Measurements from ENCODE around the gene PRDX2. TPM values are rescaled to one million over a fixed set of nuclear protein-coding genes. Genes with fewer than 3 reads are reported as not detected.

PRDX2 gene
- polyA plus RNA-seq, 1 donor from 2014 or later: 882 TPM

GRCh38 chr19:12763100-12763499 lies 38.5 kb downstream of the PRDX2 start:
- no peak overlapping the region for H3K27ac ChIP-seq (ENCODE audit: low read length)
- no peaks in the 10 kb centered on the region for H3K9me2 ChIP-seq (ENCODE audit: insufficient read depth, low read length)
- no peaks in the 10 kb centered on the region for H3K27me3 ChIP-seq (ENCODE audit: insufficient read depth, low read depth, low read length)
- no peak overlapping the region for H3K4me3 ChIP-seq (ENCODE audit: low read length)
- H3K9me3 ChIP-seq (ENCODE audit: low read length): no peaks in the 10 kb centered on the region
- H3K36me3 ChIP-seq (ENCODE audit: insufficient read depth, low read length): no peaks in the 10 kb centered on the region
- H3K9ac ChIP-seq (ENCODE audit: low read length): no peak overlapping the region
- TF ChIP-seq TAF1 (IDR thresholded peaks at IDR 0.05; ENCODE audit: low read depth): no peak
- no peak for TF ChIP-seq POLR2AphosphoS5 (IDR thresholded peaks at IDR 0.05)
- no peak for TF ChIP-seq EP300 (conservative IDR thresholded peaks at IDR 0.05; ENCODE audit: poor library complexity, severe bottlenecking)
- TF ChIP-seq MXI1 (conservative IDR thresholded peaks at IDR 0.05; ENCODE audit: poor library complexity, severe bottlenecking): no peak
- no peak for TF ChIP-seq CTCF (IDR thresholded peaks at IDR 0.05; ENCODE audit: poor library complexity, severe bottlenecking)
- no peak for TF ChIP-seq SMC3 (conservative IDR thresholded peaks at IDR 0.05; ENCODE audit: poor library complexity)
- TF ChIP-seq RAD21 (conservative IDR thresholded peaks at IDR 0.05): no peak
- no peak for TF ChIP-seq EZH2 (IDR thresholded peaks at IDR 0.05; ENCODE audit: borderline replicate concordance, insufficient read depth, low read length, poor library complexity, severe bottlenecking)
- H3F3A ChIP-seq (ENCODE audit: insufficient read depth, low read length, poor library complexity, severe bottlenecking): no peaks in the 10 kb centered on the region
- no peaks in the 10 kb centered on the region for H3K79me2 ChIP-seq (replicated peaks; ENCODE audit: insufficient read depth, low read length)
- H2AFZ ChIP-seq (ENCODE audit: low read depth, low read length): no peak overlapping the region
- no peak overlapping the region for H3K4me2 ChIP-seq (ENCODE audit: low read length)
- no peaks in the 10 kb centered on the region for H4K20me1 ChIP-seq (ENCODE audit: insufficient read depth)

DNA sequence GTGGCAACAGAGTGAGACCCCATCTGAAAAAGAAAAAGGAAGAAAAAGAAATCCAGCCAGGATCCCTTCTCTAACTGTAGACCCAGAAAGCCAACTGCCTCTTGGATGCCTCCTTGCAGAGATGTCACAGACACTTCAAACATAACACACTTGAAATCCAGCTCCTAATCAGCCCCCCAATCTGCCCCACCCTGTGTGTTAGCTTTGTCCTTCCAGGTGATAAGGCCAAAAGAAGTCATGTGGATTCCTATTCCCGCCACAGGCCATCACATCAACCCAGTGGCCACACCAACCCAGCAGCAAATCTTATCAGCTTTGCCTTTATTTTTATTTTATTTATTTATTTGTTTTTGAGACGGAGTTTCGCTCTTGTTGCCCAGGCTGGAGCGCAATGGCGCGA lies 41.9 kb downstream of the PRDX2 start:
- Histone ChIP-seq H3K9me2 (ENCODE audit: insufficient read depth, low read length) (no peaks in the 10 kb centered on the region), H2AFZ (ENCODE audit: low read depth, low read length) (no peak overlapping the region), H3K27ac (ENCODE audit: low read length) (no peak overlapping the region), H3K27me3 (ENCODE audit: insufficient read depth, low read depth, low read length) (no peaks in the 10 kb centered on the region), H3K36me3 (ENCODE audit: insufficient read depth, low read length) (no peaks in the 10 kb centered on the region), H3F3A (ENCODE audit: insufficient read depth, low read length, poor library complexity, severe bottlenecking) (no peaks in the 10 kb centered on the region), H3K9me3 (ENCODE audit: low read length) (no peaks in the 10 kb centered on the region), H3K9ac (ENCODE audit: low read length) (no peak overlapping the region), H3K4me2 (ENCODE audit: low read length) (no peak overlapping the region), H3K79me2 (replicated peaks; ENCODE audit: insufficient read depth, low read length) (no peaks in the 10 kb centered on the region), H4K20me1 (ENCODE audit: insufficient read depth) (no peaks in the 10 kb centered on the region), H3K4me3 (ENCODE audit: low read length) (no peak overlapping the region)
- TF ChIP-seq, protein P1, sequence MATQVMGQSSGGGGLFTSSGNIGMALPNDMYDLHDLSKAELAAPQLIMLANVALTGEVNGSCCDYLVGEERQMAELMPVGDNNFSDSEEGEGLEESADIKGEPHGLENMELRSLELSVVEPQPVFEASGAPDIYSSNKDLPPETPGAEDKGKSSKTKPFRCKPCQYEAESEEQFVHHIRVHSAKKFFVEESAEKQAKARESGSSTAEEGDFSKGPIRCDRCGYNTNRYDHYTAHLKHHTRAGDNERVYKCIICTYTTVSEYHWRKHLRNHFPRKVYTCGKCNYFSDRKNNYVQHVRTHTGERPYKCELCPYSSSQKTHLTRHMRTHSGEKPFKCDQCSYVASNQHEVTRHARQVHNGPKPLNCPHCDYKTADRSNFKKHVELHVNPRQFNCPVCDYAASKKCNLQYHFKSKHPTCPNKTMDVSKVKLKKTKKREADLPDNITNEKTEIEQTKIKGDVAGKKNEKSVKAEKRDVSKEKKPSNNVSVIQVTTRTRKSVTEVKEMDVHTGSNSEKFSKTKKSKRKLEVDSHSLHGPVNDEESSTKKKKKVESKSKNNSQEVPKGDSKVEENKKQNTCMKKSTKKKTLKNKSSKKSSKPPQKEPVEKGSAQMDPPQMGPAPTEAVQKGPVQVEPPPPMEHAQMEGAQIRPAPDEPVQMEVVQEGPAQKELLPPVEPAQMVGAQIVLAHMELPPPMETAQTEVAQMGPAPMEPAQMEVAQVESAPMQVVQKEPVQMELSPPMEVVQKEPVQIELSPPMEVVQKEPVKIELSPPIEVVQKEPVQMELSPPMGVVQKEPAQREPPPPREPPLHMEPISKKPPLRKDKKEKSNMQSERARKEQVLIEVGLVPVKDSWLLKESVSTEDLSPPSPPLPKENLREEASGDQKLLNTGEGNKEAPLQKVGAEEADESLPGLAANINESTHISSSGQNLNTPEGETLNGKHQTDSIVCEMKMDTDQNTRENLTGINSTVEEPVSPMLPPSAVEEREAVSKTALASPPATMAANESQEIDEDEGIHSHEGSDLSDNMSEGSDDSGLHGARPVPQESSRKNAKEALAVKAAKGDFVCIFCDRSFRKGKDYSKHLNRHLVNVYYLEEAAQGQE (IDR thresholded peaks at IDR 0.05; ENCODE audit: borderline replicate concordance): no peak
- no peak for TF ChIP-seq CTCF (IDR thresholded peaks at IDR 0.05; ENCODE audit: poor library complexity, severe bottlenecking)
